GM12891 (cell line): ENCODE measurements around the gene CENPS.

Experiments used
- POLR2A ChIP-seq: IDR thresholded peaks from 2 replicates; pipeline ENCODE4 v1.6.1; 2011; ENCODE audit warnings: low read depth, low read length, control low read depth
- POLR2AphosphoS5 ChIP-seq: IDR thresholded peaks from 2 replicates; pipeline ENCODE4 v1.6.1; 2011; ENCODE audit warnings: low read depth, low read length, control low read depth
- TAF1 ChIP-seq: IDR thresholded peaks from 2 replicates; pipeline ENCODE4 v1.6.1; 2011; ENCODE audit warnings: low read depth, low read length, control low read depth

DNA sequence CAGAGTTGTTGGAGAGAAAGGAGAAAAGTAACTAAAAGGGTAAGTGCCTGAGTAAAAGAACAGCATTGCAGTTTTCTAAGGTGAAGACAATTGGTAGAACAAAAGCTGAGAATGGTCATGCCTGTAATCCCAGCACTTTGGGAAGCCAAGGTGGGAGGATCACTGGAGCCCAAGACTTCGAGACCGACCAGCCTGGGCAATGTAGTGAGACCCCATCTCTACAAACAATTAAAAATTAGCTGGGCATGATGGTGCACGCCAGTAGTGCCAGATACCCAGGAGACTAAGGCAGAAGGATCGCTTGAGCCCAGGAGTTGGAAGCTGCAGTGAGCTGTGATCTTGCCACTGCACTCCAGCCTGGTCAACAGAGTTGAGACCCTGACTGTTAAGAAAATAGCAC lies 46.6 kb upstream of the CENPS start:
- TF ChIP-seq TAF1 (no peak), POLR2A (no peak), POLR2AphosphoS5 (no peak)
